GM12878 (cell line): ENCODE data around the gene IRF2. TPM values are rescaled to one million over a fixed set of nuclear protein-coding genes. Genes with fewer than 3 reads are reported as not detected.

Experiments
- ATAC-seq: fragments of 200-7000 bp; cut with Tn5 transposase; 3 replicates; pipeline ENCODE4 v1.9.1; 2020; ENCODE audit warnings: mild to moderate bottlenecking, moderate library complexity
- BruUV-seq: library from RNA; stranded (reverse); fragments of 400-500 nt; replicated peaks from 2 replicates; lab custom pipeline; 2021; lab: Mats Ljungman, UMichigan
- CTCF ChIA-PET: fragments of 300-600 bp; sonication (Branson Sonifier 250); formaldehyde crosslinking; extraction: SDS; loops from one replicate; lab custom pipeline; 2021; ENCODE audit warnings: inconsistent platforms; lab: Yijun Ruan, JAX
- POLR2A ChIA-PET: fragments of 350-600 bp; formaldehyde crosslinking; extraction: SDS; loops from one replicate; lab custom pipeline; 2021; ENCODE audit warnings: inconsistent platforms; lab: Charles Lee
- RAD21 ChIA-PET: fragments of 300-600 bp; sonication (Branson Sonifier 250); formaldehyde crosslinking; loops from one replicate; lab custom pipeline; 2023; ENCODE audit warnings: antibody characterized with exemption; ENCODE audit not compliant: unreplicated experiment; lab: Charles Lee
- SMC1A ChIA-PET: fragments of 300-600 bp; sonication (Branson Sonifier 250); formaldehyde crosslinking; loops from one replicate; lab custom pipeline; 2023; ENCODE audit not compliant: unreplicated experiment, uncharacterized antibody; lab: Charles Lee
- DNase-seq: peaks from one replicate; pipeline ENCODE4 v3.0.0-alpha.2; 2011; ENCODE audit warnings: low read depth, low spot score
- FAIRE-seq: peaks from 3 replicates; lab custom pipeline; 2011; peaks lifted over from hg19 to GRCh38; lab: Jason Lieb, UNC
- H2AFZ ChIP-seq: 2 replicates; pipeline ENCODE4 v1.6.0; 2011; ENCODE audit warnings: low read depth, low read length, control low read depth; ENCODE audit not compliant: control insufficient read depth
- H3K27ac ChIP-seq: 2 replicates; pipeline ENCODE4 v1.5.1; 2011; ENCODE audit warnings: control low read depth; ENCODE audit not compliant: control insufficient read depth, insufficient read depth
- H3K27me3 ChIP-seq, 2 experiments: replicated peaks in 1 of 2; 2 replicates each; pipeline versions ENCODE4 v1.6.0 to v1.6.1; 2011; ENCODE audit warnings: low read length in 1 of 2; ENCODE audit not compliant: control insufficient read depth in 2 of 2, insufficient read depth in 2 of 2
- H3K36me3 ChIP-seq, 2 experiments: 2 replicates each; pipeline ENCODE4 v1.5.1; 2011; ENCODE audit warnings: low read length in 1 of 2; ENCODE audit not compliant: control insufficient read depth in 2 of 2, insufficient read depth in 2 of 2
- H3K4me1 ChIP-seq: 2 replicates; pipeline ENCODE4 v1.6.1; 2011; ENCODE audit warnings: mild to moderate bottlenecking, low read length, moderate library complexity, mixed read lengths; ENCODE audit not compliant: control insufficient read depth, insufficient read depth
- H3K4me2 ChIP-seq: 2 replicates; pipeline ENCODE4 v1.6.0; 2011; ENCODE audit warnings: control low read depth; ENCODE audit not compliant: control insufficient read depth, insufficient read depth
- H3K4me3 ChIP-seq: fragments of 200-600 bp; sonication (generic); 2 replicates; pipeline ENCODE4 v1.5.1; 2016
- H3K79me2 ChIP-seq: 2 replicates; pipeline ENCODE4 v1.6.0; 2011; ENCODE audit warnings: low read length; ENCODE audit not compliant: control insufficient read depth, insufficient read depth
- H3K9ac ChIP-seq: 2 replicates; pipeline ENCODE4 v1.8.0; 2011; ENCODE audit warnings: low read length, control low read depth, mixed read lengths; ENCODE audit not compliant: control insufficient read depth, insufficient read depth
- H3K9me3 ChIP-seq: replicated peaks from 3 replicates; pipeline ENCODE4 v1.5.1; 2011; ENCODE audit warnings: mild to moderate bottlenecking, low read length; ENCODE audit not compliant: control insufficient read depth, insufficient read depth
- H4K20me1 ChIP-seq: 2 replicates; pipeline ENCODE4 v1.6.0; 2011; ENCODE audit not compliant: control insufficient read depth, insufficient read depth
- BMI1 ChIP-seq: fragments of 450-650 bp; IDR thresholded peaks from 2 replicates; pipeline ENCODE4 v1.6.1; 2016; ENCODE audit warnings: mild to moderate bottlenecking, moderate library complexity, borderline replicate concordance
- CBFB ChIP-seq: IDR thresholded peaks from 2 replicates; pipeline ENCODE4 v1.6.1; 2016; ENCODE audit warnings: antibody characterized with exemption, low read depth
- CBX5 ChIP-seq: sonication (generic); IDR thresholded peaks from 2 replicates; pipeline ENCODE4 v1.6.1; 2016; ENCODE audit warnings: low read depth, moderate library complexity, mild to moderate bottlenecking, inconsistent platforms
- CHD2 ChIP-seq: IDR thresholded peaks from 2 replicates; pipeline ENCODE4 v1.6.1; 2011; ENCODE audit warnings: low read depth, low read length, improper control_type of control experiment, borderline replicate concordance
- CREB1 ChIP-seq: IDR thresholded peaks from 2 replicates; pipeline ENCODE4 v1.6.1; 2012; ENCODE audit warnings: low read depth, mild to moderate bottlenecking, inconsistent platforms
- ETV6 ChIP-seq, 2 experiments: fragments of 450-650 bp in 1 of 2; IDR thresholded peaks in 1 of 2; conservative IDR thresholded peaks in 1 of 2; 2 replicates each; pipeline ENCODE4 v1.6.1; 2014; ENCODE audit warnings: antibody characterized with exemption in 1 of 2, borderline replicate concordance in 1 of 2, low read depth in 1 of 2, mild to moderate bottlenecking in 1 of 2, moderate library complexity in 1 of 2
- GABPA ChIP-seq: IDR thresholded peaks from 2 replicates; pipeline ENCODE4 v1.6.1; 2014; ENCODE audit warnings: antibody characterized with exemption, low read depth, mild to moderate bottlenecking, inconsistent platforms
- GATAD2B ChIP-seq: fragments of 450-650 bp; conservative IDR thresholded peaks from 2 replicates; pipeline ENCODE4 v1.6.1; 2017; ENCODE audit warnings: low read depth, mild to moderate bottlenecking, moderate library complexity
- IKZF1 ChIP-seq: fragments of 450-650 bp; conservative IDR thresholded peaks from 2 replicates; pipeline ENCODE4 v1.6.1; 2017; ENCODE audit warnings: antibody characterized with exemption, mild to moderate bottlenecking
- MXI1 ChIP-seq: fragments of 150-350 bp; IDR thresholded peaks from 2 replicates; pipeline ENCODE4 v1.6.1; 2011; ENCODE audit warnings: low read depth, mild to moderate bottlenecking, inconsistent platforms, low read length, improper control_type of control experiment
- NR2F1 ChIP-seq: fragments of 450-650 bp; conservative IDR thresholded peaks from 2 replicates; pipeline ENCODE4 v1.6.1; 2017; ENCODE audit warnings: mild to moderate bottlenecking
- PAX8 ChIP-seq: fragments of 450-650 bp; IDR thresholded peaks from 2 replicates; pipeline ENCODE4 v1.6.1; 2017; ENCODE audit warnings: mild to moderate bottlenecking, moderate library complexity
- SIX5 ChIP-seq: IDR thresholded peaks from 2 replicates; pipeline ENCODE4 v1.6.1; 2011; ENCODE audit warnings: mild to moderate bottlenecking, low read depth, low read length, moderate library complexity; ENCODE audit not compliant: severe bottlenecking
- in situ Hi-C: fragments of 300-500 bp; cut with MboI; formaldehyde crosslinking; loops from 9 replicates; pipeline ENCODE4 v1.14.3; 2018; ENCODE audit warnings: mixed read lengths
- intact Hi-C: fragments of 100-400 bp; cut with micrococcal nuclease; formaldehyde crosslinking; loops from one replicate; pipeline ENCODE4 v1.14.2; 2022; ENCODE audit not compliant: unreplicated experiment
- polyA plus RNA-seq, 11 experiments: library from polyadenylated mRNA; depleted of rRNA in 4 of 11; unstranded in 6 of 11; stranded (reverse) in 5 of 11; fragments of >200 nt; fragmentation: Nextera tagmentation in 4 of 11; fragmentation: Illumina TruSeq in 1 of 11; extraction: Ambion mirVana in 4 of 11; extraction: Trizol in 1 of 11; gene quantifications; 1 replicate in 1 of 11; 2 replicates in 10 of 11; pipeline versions ENCODE4 v1.2.1 to v1.2.3, GENCODE V29; 2011 to 2016; ENCODE audit warnings: inconsistent platforms in 2 of 11, missing spikeins in 2 of 11, low read depth in 1 of 11
- total RNA-seq, 4 experiments: library from RNA; depleted of rRNA in 3 of 4; stranded (reverse); fragments of >200 nt in 3 of 4; fragmentation: Illumina TruSeq in 1 of 4; extraction: Trizol in 1 of 4; gene quantifications; 2 replicates each; pipeline versions ENCODE4 v1.2.1 to v1.2.3, GENCODE V29; 2013 to 2021
- TF ChIP-seq, protein P1 (sequence below): fragments of 450-650 bp; IDR thresholded peaks from 2 replicates; pipeline ENCODE4 v1.6.1; 2017; ENCODE audit warnings: mild to moderate bottlenecking, moderate library complexity
- TF ChIP-seq, protein P2 (sequence below): IDR thresholded peaks from 2 replicates; pipeline ENCODE4 v1.6.1; 2011; ENCODE audit warnings: borderline replicate concordance, low read depth, mild to moderate bottlenecking, moderate library complexity, mixed read lengths, low read length; ENCODE audit not compliant: insufficient read depth; ENCODE audit errors: extremely low read length
- TF ChIP-seq, protein P3 (sequence below): fragments of 450-650 bp; conservative IDR thresholded peaks from 2 replicates; pipeline ENCODE4 v1.6.1; 2017; ENCODE audit warnings: mild to moderate bottlenecking, moderate library complexity
- TF ChIP-seq, protein P4 (sequence below): IDR thresholded peaks from 2 replicates; pipeline ENCODE4 v1.6.1; 2011; ENCODE audit warnings: borderline replicate concordance, low read depth, mild to moderate bottlenecking, moderate library complexity, low read length; ENCODE audit not compliant: insufficient read depth, poor library complexity, severe bottlenecking

The IRF2 gene
- total and polyA plus RNA-seq, 10 of the 15 experiments (the other 5 are each of a cell fraction or from before 2014, with no cell fraction given): 45.1 to 99.3 (median 58.9) TPM

DNA sequence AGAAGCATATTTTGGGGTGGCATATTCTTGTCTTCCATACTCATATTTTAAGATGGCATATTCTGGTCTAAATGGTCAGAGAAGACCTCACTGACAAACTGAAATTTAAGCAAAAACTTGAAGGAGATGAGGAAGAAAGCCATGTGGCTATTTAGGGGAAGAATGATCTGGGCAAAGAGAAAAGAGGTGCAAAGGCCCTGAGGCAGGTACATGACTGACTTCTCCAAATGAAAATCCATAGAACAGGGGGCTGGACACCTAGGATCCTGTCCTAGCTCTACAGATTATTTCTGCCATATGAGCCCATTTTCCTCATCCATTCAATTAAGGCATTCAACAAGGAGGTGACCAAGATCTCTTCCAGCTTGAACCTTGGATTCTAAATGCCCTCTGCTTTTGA lies 105.6 kb downstream of the IRF2 start:
- intact Hi-C loops (no loop called here), in situ Hi-C loops (no loop called here)
- H3K4me2 ChIP-seq: no peak overlapping the region
- FAIRE-seq (peak; percentile 27), ATAC-seq (no peak), DNase-seq (no peak)
- no peaks in the 10 kb centered on the region for H3K4me1 ChIP-seq
- no peak overlapping the region for H3K9ac ChIP-seq
- no peak overlapping the region for H2AFZ ChIP-seq
- ChIA-PET SMC1A (interaction anchor here (3.8 kb wide), 1 partner anchor 13 kb away, joined by 16 read pairs; no protein-coding TSS in a partner anchor), CTCF (interaction anchor here (1.1 kb wide), 1 partner anchor 23 kb away, joined by 3 read pairs; no protein-coding TSS in a partner anchor), RAD21 (no interaction called here), POLR2A (interaction anchor here (1.3 kb wide), 1 partner anchor 14 kb away, joined by 4 read pairs; no protein-coding TSS in a partner anchor)
- peaks cover 2% of the 10 kb centered on the region; the same call in 1 of the 3 replicates for H3K9me3 ChIP-seq
- no peaks in the 10 kb centered on the region for H3K27me3 ChIP-seq
- no peaks in the 10 kb centered on the region for H3K79me2 ChIP-seq
- no peaks in the 10 kb centered on the region for H4K20me1 ChIP-seq
- H3K4me3 ChIP-seq: no peak overlapping the region
- no peak overlapping the region for H3K27ac ChIP-seq
- no TSS peak for BruUV-seq
- no peaks in the 10 kb centered on the region for H3K36me3 ChIP-seq
- TF ChIP-seq CBFB (no peak), ETV6 (conservative IDR thresholded peaks at IDR 0.05 in 1 of 2, IDR thresholded peaks at IDR 0.05 in 1 of 2; ENCODE audit: borderline replicate concordance in 1 of 2, low read depth in 1 of 2) (no peak), PAX8 (no peak), CBX5 (no peak), CHD2 (no peak), CREB1 (no peak), IKZF1 (no peak), NR2F1 (no peak), GABPA (no peak), MXI1 (no peak), SIX5 (no peak), BMI1 (no peak), GATAD2B (no peak)
- TF ChIP-seq, protein P1, sequence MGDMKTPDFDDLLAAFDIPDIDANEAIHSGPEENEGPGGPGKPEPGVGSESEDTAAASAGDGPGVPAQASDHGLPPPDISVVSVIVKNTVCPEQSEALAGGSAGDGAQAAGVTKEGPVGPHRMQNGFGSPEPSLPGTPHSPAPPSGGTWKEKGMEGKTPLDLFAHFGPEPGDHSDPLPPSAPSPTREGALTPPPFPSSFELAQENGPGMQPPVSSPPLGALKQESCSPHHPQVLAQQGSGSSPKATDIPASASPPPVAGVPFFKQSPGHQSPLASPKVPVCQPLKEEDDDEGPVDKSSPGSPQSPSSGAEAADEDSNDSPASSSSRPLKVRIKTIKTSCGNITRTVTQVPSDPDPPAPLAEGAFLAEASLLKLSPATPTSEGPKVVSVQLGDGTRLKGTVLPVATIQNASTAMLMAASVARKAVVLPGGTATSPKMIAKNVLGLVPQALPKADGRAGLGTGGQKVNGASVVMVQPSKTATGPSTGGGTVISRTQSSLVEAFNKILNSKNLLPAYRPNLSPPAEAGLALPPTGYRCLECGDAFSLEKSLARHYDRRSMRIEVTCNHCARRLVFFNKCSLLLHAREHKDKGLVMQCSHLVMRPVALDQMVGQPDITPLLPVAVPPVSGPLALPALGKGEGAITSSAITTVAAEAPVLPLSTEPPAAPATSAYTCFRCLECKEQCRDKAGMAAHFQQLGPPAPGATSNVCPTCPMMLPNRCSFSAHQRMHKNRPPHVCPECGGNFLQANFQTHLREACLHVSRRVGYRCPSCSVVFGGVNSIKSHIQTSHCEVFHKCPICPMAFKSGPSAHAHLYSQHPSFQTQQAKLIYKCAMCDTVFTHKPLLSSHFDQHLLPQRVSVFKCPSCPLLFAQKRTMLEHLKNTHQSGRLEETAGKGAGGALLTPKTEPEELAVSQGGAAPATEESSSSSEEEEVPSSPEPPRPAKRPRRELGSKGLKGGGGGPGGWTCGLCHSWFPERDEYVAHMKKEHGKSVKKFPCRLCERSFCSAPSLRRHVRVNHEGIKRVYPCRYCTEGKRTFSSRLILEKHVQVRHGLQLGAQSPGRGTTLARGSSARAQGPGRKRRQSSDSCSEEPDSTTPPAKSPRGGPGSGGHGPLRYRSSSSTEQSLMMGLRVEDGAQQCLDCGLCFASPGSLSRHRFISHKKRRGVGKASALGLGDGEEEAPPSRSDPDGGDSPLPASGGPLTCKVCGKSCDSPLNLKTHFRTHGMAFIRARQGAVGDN: no peak
- TF ChIP-seq, protein P2, sequence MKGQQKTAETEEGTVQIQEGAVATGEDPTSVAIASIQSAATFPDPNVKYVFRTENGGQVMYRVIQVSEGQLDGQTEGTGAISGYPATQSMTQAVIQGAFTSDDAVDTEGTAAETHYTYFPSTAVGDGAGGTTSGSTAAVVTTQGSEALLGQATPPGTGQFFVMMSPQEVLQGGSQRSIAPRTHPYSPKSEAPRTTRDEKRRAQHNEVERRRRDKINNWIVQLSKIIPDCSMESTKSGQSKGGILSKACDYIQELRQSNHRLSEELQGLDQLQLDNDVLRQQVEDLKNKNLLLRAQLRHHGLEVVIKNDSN: no peak
- TF ChIP-seq, protein P3, sequence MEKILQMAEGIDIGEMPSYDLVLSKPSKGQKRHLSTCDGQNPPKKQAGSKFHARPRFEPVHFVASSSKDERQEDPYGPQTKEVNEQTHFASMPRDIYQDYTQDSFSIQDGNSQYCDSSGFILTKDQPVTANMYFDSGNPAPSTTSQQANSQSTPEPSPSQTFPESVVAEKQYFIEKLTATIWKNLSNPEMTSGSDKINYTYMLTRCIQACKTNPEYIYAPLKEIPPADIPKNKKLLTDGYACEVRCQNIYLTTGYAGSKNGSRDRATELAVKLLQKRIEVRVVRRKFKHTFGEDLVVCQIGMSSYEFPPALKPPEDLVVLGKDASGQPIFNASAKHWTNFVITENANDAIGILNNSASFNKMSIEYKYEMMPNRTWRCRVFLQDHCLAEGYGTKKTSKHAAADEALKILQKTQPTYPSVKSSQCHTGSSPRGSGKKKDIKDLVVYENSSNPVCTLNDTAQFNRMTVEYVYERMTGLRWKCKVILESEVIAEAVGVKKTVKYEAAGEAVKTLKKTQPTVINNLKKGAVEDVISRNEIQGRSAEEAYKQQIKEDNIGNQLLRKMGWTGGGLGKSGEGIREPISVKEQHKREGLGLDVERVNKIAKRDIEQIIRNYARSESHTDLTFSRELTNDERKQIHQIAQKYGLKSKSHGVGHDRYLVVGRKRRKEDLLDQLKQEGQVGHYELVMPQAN: no peak
- TF ChIP-seq, protein P4, sequence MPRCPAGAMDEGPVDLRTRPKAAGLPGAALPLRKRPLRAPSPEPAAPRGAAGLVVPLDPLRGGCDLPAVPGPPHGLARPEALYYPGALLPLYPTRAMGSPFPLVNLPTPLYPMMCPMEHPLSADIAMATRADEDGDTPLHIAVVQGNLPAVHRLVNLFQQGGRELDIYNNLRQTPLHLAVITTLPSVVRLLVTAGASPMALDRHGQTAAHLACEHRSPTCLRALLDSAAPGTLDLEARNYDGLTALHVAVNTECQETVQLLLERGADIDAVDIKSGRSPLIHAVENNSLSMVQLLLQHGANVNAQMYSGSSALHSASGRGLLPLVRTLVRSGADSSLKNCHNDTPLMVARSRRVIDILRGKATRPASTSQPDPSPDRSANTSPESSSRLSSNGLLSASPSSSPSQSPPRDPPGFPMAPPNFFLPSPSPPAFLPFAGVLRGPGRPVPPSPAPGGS: no peak
- TF ChIP-seq, all 136 proteins: peak for 0
